Duodenal mucosa (tissue), 2 donors: ENCODE measurements around the gene URI1.

Source experiments
- H3K27ac ChIP-seq: one replicate; pipeline ENCODE4 v1.7.0; 2013; ENCODE audit warnings: low read depth, low read length
- H3K27me3 ChIP-seq, 2 donors: one replicate each; pipeline ENCODE4 v1.7.0; 2013; ENCODE audit warnings: low read length in 2 of 2, control low read depth in 1 of 2; ENCODE audit not compliant: insufficient read depth in 2 of 2, control insufficient read depth in 1 of 2
- H3K36me3 ChIP-seq, 2 donors: one replicate each; pipeline ENCODE4 v1.7.0; 2013; ENCODE audit warnings: low read length in 2 of 2, control low read depth in 1 of 2; ENCODE audit not compliant: insufficient read depth in 2 of 2, control insufficient read depth in 1 of 2
- H3K4me1 ChIP-seq, 2 donors: one replicate each; pipeline ENCODE4 v1.7.0; 2013; ENCODE audit warnings: low read length in 2 of 2, control low read depth in 1 of 2; ENCODE audit not compliant: insufficient read depth in 2 of 2, control insufficient read depth in 1 of 2
- H3K4me3 ChIP-seq, 2 donors: one replicate each; pipeline ENCODE4 v1.7.0; 2013; ENCODE audit warnings: low read length in 2 of 2, low read depth in 1 of 2
- H3K9ac ChIP-seq, 2 donors: one replicate each; pipeline ENCODE4 v1.7.0; 2013; ENCODE audit warnings: low read length in 2 of 2, low read depth in 1 of 2
- H3K9me3 ChIP-seq, 2 donors: one replicate each; pipeline ENCODE4 v1.7.0; 2013; ENCODE audit warnings: low read length in 2 of 2, control low read depth in 1 of 2; ENCODE audit not compliant: control insufficient read depth in 1 of 2

The URI1 gene

DNA sequence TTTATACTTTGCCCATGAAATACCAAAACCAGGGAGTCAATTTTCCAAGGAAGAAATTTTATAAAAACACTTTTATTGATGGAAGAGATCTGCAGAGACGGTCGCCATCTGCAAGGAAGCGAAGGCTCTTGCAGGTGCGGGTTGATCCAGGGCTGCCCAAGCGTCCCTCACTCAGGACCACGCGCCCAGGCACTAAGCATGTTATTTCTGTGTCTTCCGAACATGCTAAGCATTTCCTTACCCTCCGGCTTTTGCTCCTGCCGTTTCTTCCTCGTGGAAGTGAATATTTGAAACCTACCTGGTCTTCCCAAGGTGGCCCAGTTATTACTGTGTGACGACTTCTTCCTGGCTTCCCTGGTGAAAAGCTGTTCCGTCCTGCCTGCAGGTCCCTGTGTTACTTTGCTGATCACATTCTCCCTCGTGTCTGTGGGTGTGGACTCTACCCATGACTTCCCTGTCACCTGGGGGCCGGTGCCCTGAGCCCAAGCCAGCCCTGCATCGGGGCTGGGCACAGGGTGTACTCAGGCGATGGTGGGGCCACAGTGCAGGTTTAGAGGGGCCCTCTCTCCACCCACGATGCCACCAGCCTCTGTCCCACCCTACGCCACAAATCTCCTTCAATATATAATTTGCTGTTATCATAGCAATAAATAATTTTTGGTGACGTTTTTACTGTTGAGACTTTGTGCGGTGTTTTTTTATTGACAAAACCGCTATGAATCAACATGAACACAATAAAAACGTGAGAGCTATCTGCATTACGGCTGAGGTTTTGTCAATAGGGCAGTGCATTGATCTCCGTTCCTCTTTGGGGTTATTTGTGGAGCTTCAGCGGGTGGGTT lies 119.4 kb downstream of the URI1 start:
- H3K4me1 ChIP-seq, result no peaks in the 10 kb centered on the region
- no peak overlapping the region for H3K27ac ChIP-seq
- H3K27me3 ChIP-seq, result peaks cover 0 to 4% of the 10 kb centered on the region in 2 donors
- no peak overlapping the region for H3K4me3 ChIP-seq
- H3K9ac ChIP-seq, result no peak overlapping the region
- no peaks in the 10 kb centered on the region for H3K9me3 ChIP-seq
- no peaks in the 10 kb centered on the region for H3K36me3 ChIP-seq

DNA sequence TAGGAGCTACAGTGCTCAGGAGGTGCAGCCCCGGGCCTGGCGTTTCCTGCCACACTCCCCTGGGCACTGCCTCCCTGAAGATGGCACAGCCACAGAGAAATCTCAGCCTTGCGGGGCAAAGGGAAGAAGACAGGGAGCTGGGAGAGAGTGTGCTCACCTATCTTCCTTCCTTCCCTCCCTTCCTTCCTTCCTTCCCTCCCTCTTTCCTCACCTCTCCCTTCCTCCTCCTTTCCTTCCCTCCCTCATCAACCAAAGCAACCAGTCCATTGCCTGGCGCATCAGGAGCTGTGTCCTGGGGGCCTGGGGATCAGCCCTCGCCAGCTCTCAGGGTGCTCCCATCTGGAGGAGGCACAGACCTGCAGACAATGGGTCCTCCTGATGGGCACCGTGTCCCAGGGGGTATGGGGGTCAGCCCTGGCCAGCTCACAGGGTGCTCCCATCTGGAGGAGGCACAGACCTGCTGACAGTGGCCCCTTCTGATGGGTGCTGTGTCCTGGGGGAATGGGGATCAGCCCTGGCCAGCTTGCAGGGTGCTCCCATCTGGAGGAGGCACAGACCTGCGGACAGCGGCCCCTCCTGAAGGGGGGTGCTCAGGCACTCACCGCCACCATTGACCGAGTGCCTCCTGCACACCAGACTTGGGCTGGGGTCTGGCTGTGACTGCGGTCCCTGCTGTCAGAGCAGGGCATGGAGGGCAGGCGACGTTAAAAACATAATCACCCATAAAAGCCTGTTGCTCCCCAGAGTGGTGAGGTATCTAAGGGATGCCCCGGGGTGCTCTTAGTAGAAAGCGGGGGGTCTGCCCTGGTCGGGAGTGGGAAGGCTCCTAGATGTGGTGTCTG lies 120.2 kb downstream of the URI1 start:
- Histone ChIP-seq H3K36me3 (no peaks in the 10 kb centered on the region), H3K27me3 (peaks cover 0 to 4% of the 10 kb centered on the region in 2 donors), H3K9me3 (no peaks in the 10 kb centered on the region), H3K27ac (no peak overlapping the region), H3K4me1 (no peaks in the 10 kb centered on the region), H3K9ac (no peak overlapping the region), H3K4me3 (no peak overlapping the region)

DNA sequence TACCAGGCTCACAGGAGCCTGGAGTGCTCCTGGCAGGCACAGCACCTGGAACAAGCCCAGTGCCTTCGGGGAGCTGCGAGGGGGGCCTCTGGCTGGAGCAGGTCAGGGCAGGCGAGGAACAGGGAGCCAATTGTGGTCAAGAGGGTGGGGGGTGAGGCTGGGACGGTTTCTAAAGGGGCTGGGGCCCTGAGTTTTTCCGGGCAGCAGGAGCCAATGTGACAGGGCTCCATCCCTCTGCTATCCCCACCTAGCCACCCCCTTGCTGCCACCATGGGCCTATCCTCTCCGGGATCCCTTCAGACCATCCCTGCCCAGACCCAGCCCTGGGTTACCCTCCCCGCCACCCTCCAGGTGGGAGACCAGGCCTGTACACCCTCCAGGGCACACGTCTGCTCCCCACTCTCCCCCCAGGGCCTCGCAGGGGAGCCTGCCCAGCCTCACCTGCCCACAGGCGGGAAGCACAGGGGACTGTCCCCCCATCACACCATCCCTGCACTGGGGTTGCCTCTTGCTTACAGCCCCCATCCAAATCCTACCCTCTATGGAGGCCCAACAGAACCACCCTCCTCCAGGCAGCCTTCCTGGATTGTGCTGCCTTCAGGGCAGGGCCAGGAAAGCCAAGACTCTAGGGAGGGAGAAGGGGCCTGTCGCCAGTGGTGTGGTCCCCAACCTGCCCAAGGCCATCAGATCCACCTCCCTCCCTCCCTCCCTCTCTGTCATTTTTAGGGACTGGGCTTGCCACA lies 121.0 kb downstream of the URI1 start:
- Histone ChIP-seq H3K9me3 (no peaks in the 10 kb centered on the region), H3K27me3 (peaks cover 0 to 4% of the 10 kb centered on the region in 2 donors), H3K9ac (no peak overlapping the region), H3K27ac (no peak overlapping the region), H3K4me1 (no peaks in the 10 kb centered on the region), H3K36me3 (no peaks in the 10 kb centered on the region), H3K4me3 (no peak overlapping the region)

DNA sequence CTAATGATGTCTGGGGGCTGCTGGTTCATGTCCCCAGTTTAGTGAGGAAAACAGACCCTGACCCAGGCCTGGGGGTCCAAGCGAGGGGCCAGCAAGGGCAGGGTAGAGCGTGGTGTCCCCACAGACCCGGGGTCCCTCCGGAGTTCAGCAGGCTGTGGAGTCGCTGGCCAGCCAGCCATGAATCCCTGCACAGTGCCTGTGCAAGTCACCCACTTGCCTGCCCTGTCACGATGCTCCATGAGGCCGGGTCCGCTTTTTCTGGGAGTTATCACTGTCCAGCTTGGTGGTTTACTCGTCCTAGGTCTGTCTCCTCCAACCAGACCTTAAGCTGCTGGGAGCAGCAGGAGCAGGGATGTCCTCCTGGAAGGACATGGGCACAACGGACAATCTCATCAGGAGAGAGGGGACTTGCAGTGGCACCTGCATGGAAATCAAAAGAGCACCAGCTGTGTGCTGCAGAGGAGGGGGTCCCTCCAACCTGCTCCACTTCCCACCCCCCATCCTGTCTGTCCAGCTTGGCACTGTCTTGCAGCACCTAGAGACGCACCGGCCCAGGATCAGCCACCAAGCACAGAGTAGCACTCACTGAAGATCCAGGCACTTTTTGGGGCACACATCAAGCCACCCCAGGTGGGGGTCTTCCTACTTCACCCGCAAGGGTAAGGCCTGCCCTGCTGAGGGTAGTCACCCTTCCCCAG lies 121.8 kb downstream of the URI1 start:
- Histone ChIP-seq H3K9ac (no peak overlapping the region), H3K27me3 (peaks cover 0 to 4% of the 10 kb centered on the region in 2 donors), H3K36me3 (no peaks in the 10 kb centered on the region), H3K27ac (no peak overlapping the region), H3K4me3 (no peak overlapping the region), H3K4me1 (no peaks in the 10 kb centered on the region), H3K9me3 (no peaks in the 10 kb centered on the region)

DNA sequence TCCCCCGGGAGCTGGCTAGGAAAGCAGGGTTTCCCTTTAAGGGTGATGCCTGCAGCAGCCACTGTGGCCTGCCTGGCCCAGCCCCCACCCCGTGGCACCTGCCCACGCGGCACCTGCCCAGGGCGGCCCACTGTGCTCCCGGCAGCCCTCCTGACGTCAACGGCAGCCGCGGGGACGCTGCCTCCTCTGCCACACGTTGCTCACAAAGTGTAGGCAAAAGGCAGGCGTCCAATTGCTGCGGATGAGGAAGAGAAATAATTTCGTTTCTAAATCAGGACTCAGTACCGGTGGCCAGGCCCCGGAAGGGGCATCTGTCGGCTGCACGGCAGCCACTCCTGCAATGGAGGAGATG lies 122.3 kb downstream of the URI1 start:
- no peaks in the 10 kb centered on the region for H3K36me3 ChIP-seq
- no peak overlapping the region for H3K9ac ChIP-seq
- no peak overlapping the region for H3K4me3 ChIP-seq
- H3K27me3 ChIP-seq, result peaks cover 0 to 4% of the 10 kb centered on the region in 2 donors
- H3K4me1 ChIP-seq, result no peaks in the 10 kb centered on the region
- no peaks in the 10 kb centered on the region for H3K9me3 ChIP-seq
- no peak overlapping the region for H3K27ac ChIP-seq

DNA sequence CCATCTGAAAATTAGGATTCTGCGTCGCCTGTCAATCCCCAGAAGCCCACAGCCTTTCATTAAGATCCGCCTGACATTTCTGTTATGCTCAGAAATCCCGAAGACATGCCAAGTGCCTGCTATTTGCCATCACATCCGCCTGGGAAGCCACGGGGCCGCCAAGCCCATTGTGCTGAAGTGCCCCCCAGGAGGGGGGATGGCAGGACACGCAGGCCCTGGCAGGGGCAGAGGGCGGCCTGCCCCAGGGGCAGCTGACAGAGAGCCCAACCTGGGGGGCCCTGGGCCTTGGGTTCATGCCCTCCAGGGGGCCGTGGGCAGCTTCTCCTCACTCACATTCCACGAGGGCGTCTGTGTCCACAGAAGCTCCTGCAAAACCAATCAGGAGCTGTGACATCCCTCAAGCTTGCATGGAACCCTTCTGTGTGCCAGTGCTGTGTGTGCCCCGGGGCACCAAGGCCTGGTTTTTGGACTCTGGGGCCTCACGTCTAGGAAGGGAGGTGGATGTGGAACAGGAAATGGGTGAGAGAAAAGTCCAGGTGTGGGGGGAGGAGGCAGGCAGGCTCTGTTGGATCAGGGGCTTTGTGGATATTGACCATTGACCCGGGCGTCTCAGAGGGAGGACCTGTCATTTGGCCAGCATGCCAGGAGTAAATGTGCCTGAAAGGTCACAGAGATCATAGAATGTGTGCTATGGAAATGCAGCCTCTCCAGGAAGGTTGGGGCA lies 122.9 kb downstream of the URI1 start:
- no peaks in the 10 kb centered on the region for H3K4me1 ChIP-seq
- H3K9ac ChIP-seq, result no peak overlapping the region
- no peak overlapping the region for H3K27ac ChIP-seq
- no peaks in the 10 kb centered on the region for H3K9me3 ChIP-seq
- H3K4me3 ChIP-seq, result no peak overlapping the region
- peaks cover 0 to 4% of the 10 kb centered on the region in 2 donors for H3K27me3 ChIP-seq
- H3K36me3 ChIP-seq, result no peaks in the 10 kb centered on the region

DNA sequence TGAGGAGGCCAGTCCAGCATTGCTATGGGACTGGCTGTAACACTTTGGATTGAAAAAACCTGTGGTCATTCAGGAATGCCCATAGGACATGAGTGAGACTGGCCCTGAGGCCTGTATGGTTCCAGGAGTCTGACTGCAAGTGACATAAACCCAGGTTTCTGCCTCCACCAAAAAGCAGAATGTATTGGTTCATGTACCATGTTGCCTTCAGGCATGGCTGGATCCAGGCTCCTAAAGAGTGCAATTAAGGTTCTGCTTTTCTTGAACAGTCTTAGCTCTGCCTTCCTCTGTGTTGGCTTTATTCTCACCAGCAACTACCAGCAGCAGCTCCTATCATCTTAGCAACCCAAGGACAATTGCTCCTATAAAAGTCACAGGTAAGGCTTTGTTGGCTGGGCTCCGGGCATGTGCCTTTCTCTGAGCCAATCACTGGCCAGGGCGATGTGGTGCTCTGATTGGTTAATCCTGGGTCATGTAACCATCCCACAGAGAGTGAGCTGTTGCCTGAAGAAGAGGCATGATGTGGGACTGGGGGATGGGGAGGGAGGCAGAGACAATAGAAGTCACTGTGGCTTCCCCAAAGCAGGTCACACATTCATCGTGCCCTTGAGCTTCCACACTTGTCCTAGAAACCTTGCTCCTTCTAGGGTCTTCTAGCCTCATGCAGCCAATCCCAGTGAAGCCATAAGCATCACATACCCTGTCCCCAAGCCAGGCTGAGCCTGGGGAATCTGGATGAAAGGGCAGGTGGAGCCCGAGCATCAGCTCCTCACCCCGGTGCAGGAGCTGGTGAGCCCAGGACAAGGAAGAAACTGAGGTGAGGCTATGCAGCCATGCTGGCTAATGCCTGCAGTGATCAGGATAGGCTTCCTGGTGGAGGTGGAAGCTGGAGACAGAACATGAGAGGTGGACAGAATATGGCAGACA lies 123.9 kb downstream of the URI1 start:
- Histone ChIP-seq H3K9ac (no peak overlapping the region), H3K27me3 (peaks cover 0 to 4% of the 10 kb centered on the region in 2 donors), H3K36me3 (no peaks in the 10 kb centered on the region), H3K4me1 (no peaks in the 10 kb centered on the region), H3K27ac (no peak overlapping the region), H3K4me3 (no peak overlapping the region), H3K9me3 (no peaks in the 10 kb centered on the region)
